ENCODE results near the gene TXNDC16. TPM values are rescaled to one million over a fixed set of nuclear protein-coding genes. Genes with fewer than 3 reads are reported as not detected.

The TXNDC16 gene
- total RNA-seq, 1 experiment from 2014 or later, result 13.2 TPM

DNA sequence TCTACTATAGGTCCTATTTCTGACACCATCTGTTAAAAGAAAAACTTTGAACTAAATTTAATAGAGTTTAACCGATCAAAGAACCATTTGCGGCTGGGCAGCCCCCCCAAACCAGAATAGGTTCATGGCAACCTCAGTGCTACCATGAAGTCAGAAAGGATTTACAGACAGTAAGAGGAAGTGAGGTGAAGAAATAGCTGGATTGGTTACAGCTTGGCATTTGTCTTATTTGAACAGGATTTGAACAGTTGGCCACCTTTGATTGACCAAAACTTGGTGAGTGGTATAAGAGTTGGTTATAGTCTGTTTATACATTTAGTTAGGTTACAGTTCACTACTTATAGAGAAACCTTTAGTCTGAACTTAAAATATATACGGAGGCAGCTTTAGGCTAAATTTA, 88.9 kb downstream of the TXNDC16 start:
- no peak overlapping the region for H4K91ac ChIP-seq (ENCODE audit: insufficient read length, low read depth, low read length)
- H3K27ac Mint-ChIP-seq, result no peak overlapping the region
- no peaks in the 10 kb centered on the region for H4K20me1 ChIP-seq (ENCODE audit: control insufficient read depth, insufficient read depth, insufficient read length)

More for the DNA sequence above, 88.9 kb downstream of the TXNDC16 start:
- Mint-ChIP-seq H3K4me3 (no peak overlapping the region), H3K9me3 (peaks cover 0 to 6% of the 10 kb centered on the region in 2 experiments; a peak in 4 of 5 replicates), H3K36me3 (ENCODE audit: insufficient read depth in 1 of 3, low read depth in 3 of 3) (peaks cover 7 to 17% (median 15%) of the 10 kb centered on the region in 3 experiments; a peak in 6 of 7 replicates), H3K4me1 (no peaks in the 10 kb centered on the region), H3K27me3 (ENCODE audit: low read depth) (no peaks in the 10 kb centered on the region; the same call in 1 of the 2 replicates)
- no peak overlapping the region for H2AK5ac ChIP-seq (ENCODE audit: insufficient read length, low read length)
- no peak overlapping the region for H4K8ac ChIP-seq (replicated peaks; ENCODE audit: insufficient read length, low read depth, low read length)
- no peaks in the 10 kb centered on the region for H3K4me1 ChIP-seq (ENCODE audit: insufficient read depth, low read length)
- H3K18ac ChIP-seq (ENCODE audit: insufficient read length, low read depth, low read length), result no peak overlapping the region
- H3K79me2 ChIP-seq (ENCODE audit: insufficient read depth, low read length), result no peaks in the 10 kb centered on the region
- no peak overlapping the region for H2AFZ ChIP-seq (ENCODE audit: low read length)
- no CpG with 5 or more reads among the region's 3 CpGs for WGBS (ENCODE audit: extremely low coverage, insufficient read length, low lambda C conversion rate)
- H3K27ac ChIP-seq (ENCODE audit: insufficient read length, low read depth, low read length), result no peak overlapping the region
- no peak overlapping the region for H3K4me2 ChIP-seq (ENCODE audit: insufficient read depth, insufficient read length, low read length)
- no peak for TF ChIP-seq CTCF (conservative IDR thresholded peaks at IDR 0.05)
- no peak overlapping the region for H4K5ac ChIP-seq (ENCODE audit: insufficient read length, low read depth, low read length)
- H2BK120ac ChIP-seq (ENCODE audit: low read depth, low read length, poor library complexity, severe bottlenecking), result no peak overlapping the region
- H3T11ph ChIP-seq (ENCODE audit: low read length), result no peak overlapping the region
- no peak overlapping the region for H2BK15ac ChIP-seq (ENCODE audit: low read depth, low read length)
- no peak for DNase-seq
- no peak overlapping the region for H3K14ac ChIP-seq (ENCODE audit: insufficient read depth, low read length)
- no peak overlapping the region for H2BK20ac ChIP-seq (ENCODE audit: low read depth, low read length, poor library complexity, severe bottlenecking)
- no peak overlapping the region for H3K56ac ChIP-seq (ENCODE audit: insufficient read length, low read depth, low read length)
- no peaks in the 10 kb centered on the region for H3K27me3 ChIP-seq (ENCODE audit: insufficient read depth, low read length)
- H3K79me1 ChIP-seq (ENCODE audit: insufficient read depth, low read depth, low read length, poor library complexity, severe bottlenecking), result no peaks in the 10 kb centered on the region
- H3K9me3 ChIP-seq (ENCODE audit: control insufficient read depth, low read depth, low read length), result no peaks in the 10 kb centered on the region
- no peak overlapping the region for H3K9ac ChIP-seq (ENCODE audit: extremely low read depth, insufficient read length, low read length)
- no peak overlapping the region for H3K23ac ChIP-seq (ENCODE audit: insufficient read length, low read depth, low read length)
- H3K4ac ChIP-seq (ENCODE audit: low read depth, low read length), result no peak overlapping the region
- H2BK5ac ChIP-seq (ENCODE audit: insufficient read length, low read length), result no peak overlapping the region
- H3K23me2 ChIP-seq (ENCODE audit: insufficient read length, low read depth, low read length, poor library complexity, severe bottlenecking), result no peaks in the 10 kb centered on the region
- no peak overlapping the region for H2BK12ac ChIP-seq (ENCODE audit: insufficient read length, low read depth, low read length)

Measured in H9 (cell line).